CD1c-positive myeloid dendritic cell (primary cell): ENCODE data around the gene ALG9.
A peak's percentile ranks its signal among the peaks of the same experiment; 100 is the strongest.

Experiments used
- DNase-seq: peaks from one replicate; pipeline ENCODE4 v3.0.0-alpha.2; 2016; ENCODE audit errors: extremely low spot score

Gene ALG9

DNA sequence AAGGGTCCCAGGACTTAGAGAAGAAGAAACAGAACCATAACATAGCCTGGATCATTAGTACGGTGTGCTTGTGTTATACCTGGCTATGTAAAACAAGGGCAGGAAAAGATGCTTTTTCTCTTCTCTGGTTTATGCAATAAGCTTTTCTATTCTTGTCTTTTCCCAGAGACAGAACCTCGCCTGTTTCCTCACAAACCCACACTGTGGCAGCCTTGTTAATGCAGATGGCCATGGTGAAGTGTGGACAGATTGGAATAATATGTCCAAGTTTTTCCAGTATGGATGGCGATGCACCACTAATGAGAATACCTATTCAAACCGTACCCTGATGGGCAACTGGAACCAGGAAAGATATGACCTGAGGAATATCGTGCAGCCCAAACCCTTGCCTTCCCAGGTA is 10.8 kb upstream of the ALG9 start:
- no peak for DNase-seq

- no peak for DNase-seq
Measured at GRCh38 chr11:111879637-111879960, 8.2 kb upstream of the ALG9 start.

GRCh38 chr11:111878849-111879636 is 7.7 kb upstream of the ALG9 start, which contains the start of the genes CFAP68 and FDXACB1:
CFAP68 (plus strand) TSS chr11:111879541; CDS start chr11:111879561, 20 bp downstream.
FDXACB1 (minus strand) TSS chr11:111879165; CDS start chr11:111879132, 33 bp downstream.
- peak; percentile 98 for DNase-seq

DNA sequence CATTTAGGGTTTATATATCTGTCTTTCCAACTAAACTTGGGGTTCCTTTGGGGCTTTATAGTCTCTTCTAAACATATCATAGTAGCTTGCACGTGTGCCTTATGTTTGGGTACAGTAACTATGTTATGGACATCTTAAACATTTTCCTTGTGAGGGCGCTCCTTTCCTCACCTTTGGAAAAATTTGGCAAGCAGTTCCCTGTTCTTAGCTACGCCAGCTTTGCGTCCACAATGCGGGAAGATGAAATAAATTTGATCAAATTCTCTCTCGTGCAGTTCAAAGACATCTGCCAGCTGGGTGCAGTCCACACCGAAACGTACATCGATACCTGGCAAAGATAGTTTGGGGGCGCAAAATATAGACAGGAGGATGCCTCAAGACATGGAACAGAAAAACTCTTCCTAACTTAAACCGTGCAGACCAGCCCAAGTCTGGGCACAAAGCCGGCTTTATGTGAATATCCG is 7.0 kb upstream of the ALG9 start:
- DNase-seq = peak; percentile 32

- no peak for DNase-seq
Measured at GRCh38 chr11:111871693-111872161, 346 bp upstream of the ALG9 start.

GRCh38 chr11:111870522-111870885 is 877 bp downstream of the ALG9 start:
- DNase-seq = peak; percentile 35

DNA sequence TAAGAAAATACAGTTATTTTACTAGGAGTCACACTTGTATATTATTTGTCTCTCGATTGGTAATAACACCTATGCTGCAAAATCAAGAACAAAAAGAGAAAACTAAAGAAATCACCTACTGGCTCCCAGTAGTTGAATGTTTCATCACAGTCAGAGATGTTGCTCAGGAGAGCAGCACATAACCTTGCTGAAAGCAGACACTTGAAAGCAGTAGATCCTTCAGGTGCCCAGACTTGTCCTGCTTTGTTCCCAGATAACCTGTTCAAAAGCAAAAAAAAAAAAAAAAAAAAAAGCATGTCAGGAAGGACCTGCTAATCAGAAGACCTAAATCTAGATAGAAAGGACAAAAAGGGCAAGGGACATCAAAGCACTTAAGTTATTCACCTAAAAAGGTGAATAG is 1.3 kb downstream of the ALG9 start:
- no peak for DNase-seq

DNA sequence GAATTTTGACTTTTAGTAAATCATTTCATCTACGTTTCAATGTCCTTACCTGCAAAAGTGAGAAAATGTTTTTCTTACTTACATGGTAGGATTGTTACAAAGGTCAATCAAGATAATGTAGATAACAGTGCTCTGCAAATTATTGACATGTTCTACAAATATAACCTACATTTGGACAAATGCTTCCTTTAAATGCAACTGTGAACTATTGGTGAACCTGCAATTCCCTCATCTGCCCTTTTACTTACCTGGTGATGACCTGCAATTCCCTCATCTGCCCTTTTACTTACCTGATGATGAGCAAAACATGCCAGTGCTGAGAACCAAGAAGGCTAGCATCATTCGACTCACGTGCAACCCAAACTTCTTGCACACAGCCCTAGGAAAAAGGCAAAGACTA is 11.1 kb downstream of the ALG9 start:
- DNase-seq = no peak

- DNase-seq = no peak
Measured at GRCh38 chr11:111855506-111855905, 15.9 kb downstream of the ALG9 start.

- no peak for DNase-seq
Measured at GRCh38 chr11:111852103-111852502, 19.3 kb downstream of the ALG9 start.

DNA sequence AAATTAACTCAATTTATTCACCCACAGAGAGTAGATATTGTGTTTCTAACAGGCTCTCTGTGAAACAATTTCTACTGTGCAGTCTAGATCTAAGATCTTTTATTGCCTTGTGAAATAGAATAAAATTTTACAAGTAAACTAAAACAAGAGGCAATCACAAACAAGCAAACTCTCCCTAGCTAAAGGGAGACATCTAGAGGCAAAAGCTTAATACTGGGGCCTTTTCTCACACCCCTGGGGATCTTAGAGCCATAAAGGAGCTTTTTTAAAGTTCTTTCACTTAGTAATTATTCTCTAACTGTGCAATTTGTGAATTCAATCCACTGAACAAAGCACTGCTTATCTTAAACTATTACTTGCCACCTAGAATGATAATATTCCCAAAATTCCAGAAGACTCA is 19.7 kb downstream of the ALG9 start:
- peak; percentile 8 for DNase-seq

GRCh38 chr11:111851067-111851466 is 20.3 kb downstream of the ALG9 start:
- DNase-seq = no peak

DNA sequence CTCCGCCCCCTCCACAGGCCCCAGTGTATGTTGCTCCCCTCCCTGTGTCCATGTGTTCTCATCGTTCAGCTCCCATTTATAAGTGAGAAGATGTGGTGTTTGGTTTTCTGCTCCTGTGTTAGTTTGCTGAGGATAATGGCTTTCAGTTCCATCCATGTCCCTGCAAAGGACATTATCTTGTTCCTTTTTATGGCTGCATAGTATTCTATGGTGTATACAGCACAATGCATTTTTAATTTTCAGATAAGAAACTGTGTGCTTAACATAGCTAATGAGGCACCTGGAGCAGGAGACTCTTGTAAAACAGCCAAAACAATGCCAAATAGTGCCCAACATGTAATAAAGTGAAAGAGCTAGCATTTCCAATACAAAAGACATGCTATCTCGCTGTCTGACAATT is 21.8 kb downstream of the ALG9 start:
- no peak for DNase-seq

- DNase-seq = peak; percentile 12
Measured at GRCh38 chr11:111846636-111847035, 24.7 kb downstream of the ALG9 start.

GRCh38 chr11:111846063-111846462 is 25.3 kb downstream of the ALG9 start:
- peak; percentile 34 for DNase-seq

DNA sequence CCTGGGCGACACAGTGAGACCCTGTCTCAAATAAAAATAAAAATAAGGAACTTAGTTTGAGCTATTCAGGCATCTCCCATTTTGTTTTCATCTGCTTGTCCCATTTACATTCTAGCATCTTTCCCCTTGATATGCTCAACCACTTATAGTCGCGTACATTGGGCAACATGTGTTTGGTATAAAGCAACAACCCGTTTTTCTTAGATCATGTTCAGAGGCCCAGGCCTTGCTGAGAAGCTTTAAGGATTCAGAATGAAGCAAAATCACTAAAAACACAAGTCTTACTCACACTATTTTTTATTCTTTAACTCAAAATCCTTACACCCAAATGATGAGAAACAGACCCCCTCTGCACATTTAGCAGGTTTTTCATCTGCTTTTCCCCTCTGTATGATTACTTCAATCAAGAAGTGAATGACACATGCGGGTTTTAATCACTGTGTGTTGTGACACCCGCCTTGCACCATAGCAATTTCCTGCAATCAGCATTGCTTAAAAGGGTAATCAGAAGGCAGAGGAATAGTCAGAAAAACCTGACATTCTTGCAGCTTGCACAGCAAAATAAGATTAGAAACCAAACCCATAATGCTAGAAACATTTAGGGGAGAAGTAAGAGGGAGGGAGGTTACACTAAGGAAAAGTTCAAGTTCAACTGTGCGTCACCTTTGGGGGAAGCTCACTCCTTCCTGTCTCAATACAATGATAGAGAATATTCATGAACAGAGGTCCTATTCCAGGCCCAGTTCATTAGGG is 25.9 kb downstream of the ALG9 start:
- DNase-seq = peak; percentile 69

- peak; percentile 78 for DNase-seq
Measured at GRCh38 chr11:111843661-111844060, 27.7 kb downstream of the ALG9 start.

DNA sequence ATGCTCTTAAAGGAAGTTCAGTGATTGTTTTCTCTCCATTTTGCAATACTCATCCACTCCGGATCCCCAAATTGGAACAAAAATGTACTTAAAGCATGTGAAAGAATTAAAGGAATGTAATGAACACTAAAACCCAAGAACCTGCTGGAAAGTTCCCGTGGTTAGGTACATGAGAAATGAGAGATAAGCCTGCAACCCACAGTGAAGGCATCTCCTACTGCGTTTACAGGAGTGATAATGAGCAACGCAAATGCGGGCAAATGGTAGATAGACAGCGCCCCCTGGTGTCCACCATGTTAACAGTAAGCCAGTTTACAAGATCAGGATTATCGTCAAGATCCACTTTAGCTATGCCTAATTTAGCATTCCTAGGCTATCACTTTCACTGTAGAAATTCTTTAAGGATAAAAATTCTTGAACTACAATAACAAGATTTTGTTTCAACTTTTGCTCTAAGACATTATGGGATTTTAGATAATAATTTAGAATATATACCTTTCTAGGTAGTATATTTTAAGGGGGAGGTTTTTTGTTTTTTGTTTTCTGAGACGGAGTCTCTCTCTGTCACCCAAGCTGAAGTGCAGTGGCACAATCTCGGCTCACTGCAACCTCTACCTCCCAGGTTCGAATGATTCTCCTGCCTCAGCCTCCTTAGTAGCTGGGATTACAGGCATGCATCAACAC is 29.9 kb downstream of the ALG9 start:
- DNase-seq = peak; percentile 88

DNA sequence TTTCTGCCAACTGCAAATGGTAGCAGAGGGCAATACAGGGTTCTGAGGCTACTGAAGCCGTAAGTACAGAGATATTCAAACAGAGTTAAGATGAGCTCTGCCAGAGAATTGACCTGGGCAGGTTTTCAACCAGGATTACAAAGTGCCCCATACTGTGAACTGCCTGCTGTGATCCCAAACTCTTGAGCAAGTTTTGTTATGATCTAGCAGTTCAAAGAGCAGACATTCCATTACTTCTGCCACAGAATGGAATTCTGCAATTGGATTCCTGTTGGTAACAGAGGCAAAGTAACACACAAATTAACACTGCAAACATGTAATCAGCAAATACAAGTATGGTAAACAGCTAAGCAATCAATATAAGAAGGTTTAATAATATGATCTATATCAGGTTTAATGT is 31.2 kb downstream of the ALG9 start:
- DNase-seq = no peak

DNA sequence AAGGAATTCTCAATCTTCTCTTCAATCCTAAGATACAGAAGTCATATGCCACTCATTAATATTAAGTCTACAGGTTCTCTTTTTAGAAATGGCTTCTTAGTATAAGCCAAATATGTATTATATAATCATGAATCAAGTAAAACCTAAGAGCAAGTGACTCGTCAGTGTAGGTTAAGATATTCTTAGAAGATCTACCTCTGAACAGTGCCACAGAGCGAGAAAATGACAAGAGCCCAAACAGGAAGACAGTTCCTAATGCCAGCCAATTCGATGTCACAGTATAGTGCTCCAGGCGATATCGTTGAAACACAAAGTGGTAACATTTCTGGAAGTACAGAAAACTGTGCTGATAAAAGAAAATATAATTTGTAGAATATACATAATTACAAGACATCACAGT is 33.3 kb downstream of the ALG9 start:
- no peak for DNase-seq

DNA sequence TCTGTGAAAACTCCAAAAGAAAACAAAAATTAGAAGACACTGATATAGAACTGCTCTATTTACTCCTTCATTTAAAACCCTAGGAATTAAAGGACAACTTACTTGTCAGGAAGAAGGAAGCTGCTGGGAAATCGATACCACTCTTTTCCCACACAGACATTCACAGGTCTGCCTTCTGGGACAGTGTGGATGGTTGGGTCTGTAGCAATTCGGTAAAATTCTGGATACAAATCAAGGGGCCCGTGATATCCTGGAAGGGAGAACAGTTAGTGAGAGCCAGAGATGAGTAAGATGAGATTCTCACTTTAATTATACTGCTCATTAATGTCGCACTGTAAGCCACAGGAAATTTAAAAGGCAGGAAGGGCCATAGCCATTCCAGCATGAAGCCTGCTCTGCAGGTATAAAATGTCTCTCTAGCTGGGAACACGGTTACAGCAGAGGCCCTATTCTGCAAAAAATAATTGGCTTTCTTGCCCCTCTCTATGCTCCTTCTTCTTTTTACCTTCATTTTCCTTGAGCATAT is 34.0 kb downstream of the ALG9 start:
- DNase-seq = no peak

GRCh38 chr11:111836721-111837120 is 34.7 kb downstream of the ALG9 start:
- no peak for DNase-seq
